Hepatocyte (in vitro differentiated cells): Measurements from ENCODE around the gene SLC15A3.

Experiments
- EZH2phosphoT487 ChIP-seq: fragments of 200-600 bp; sonication (generic); IDR thresholded peaks from one replicate; pipeline ENCODE4 v1.6.1; 2018; ENCODE audit warnings: antibody characterized with exemption, mild to moderate bottlenecking, low read depth, moderate library complexity; ENCODE audit not compliant: unreplicated experiment, severe bottlenecking
- TF ChIP-seq, protein P1 (sequence below): fragments of 200-600 bp; sonication (generic); IDR thresholded peaks from 2 replicates; pipeline ENCODE4 v1.5.1; 2016; ENCODE audit warnings: antibody characterized with exemption, mild to moderate bottlenecking; ENCODE audit not compliant: poor library complexity

DNA sequence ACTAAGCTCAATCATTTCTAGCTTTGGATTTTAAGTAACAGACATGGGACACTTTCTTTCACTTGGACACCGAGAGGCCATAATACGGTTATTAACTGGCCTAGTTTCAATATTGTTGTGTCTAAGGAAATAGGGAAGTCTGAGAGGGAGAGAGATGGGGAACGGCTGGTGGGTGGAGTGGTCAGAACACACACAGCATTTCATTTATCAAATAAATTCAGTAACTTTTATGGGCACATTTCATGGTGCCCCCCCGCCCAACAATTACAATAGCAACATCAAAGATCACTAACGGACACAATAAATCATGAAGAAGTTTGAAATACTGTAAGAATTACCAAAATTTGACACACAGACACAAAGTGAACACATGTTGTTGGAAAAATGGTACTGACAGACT is 56.3 kb downstream of the SLC15A3 start:
- TF ChIP-seq, protein P1, sequence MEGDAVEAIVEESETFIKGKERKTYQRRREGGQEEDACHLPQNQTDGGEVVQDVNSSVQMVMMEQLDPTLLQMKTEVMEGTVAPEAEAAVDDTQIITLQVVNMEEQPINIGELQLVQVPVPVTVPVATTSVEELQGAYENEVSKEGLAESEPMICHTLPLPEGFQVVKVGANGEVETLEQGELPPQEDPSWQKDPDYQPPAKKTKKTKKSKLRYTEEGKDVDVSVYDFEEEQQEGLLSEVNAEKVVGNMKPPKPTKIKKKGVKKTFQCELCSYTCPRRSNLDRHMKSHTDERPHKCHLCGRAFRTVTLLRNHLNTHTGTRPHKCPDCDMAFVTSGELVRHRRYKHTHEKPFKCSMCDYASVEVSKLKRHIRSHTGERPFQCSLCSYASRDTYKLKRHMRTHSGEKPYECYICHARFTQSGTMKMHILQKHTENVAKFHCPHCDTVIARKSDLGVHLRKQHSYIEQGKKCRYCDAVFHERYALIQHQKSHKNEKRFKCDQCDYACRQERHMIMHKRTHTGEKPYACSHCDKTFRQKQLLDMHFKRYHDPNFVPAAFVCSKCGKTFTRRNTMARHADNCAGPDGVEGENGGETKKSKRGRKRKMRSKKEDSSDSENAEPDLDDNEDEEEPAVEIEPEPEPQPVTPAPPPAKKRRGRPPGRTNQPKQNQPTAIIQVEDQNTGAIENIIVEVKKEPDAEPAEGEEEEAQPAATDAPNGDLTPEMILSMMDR: no peak
- no peak for TF ChIP-seq EZH2phosphoT487
